ENCODE data around the gene C19orf47.
A peak's percentile ranks its signal among the peaks of the same experiment; 100 is the strongest.
"Not testable (repeated sequence)": the region's sequence is repeated elsewhere in the genome, so short reads cannot be mapped to it uniquely, and the experiment has no call there.

C19orf47 gene

DNA sequence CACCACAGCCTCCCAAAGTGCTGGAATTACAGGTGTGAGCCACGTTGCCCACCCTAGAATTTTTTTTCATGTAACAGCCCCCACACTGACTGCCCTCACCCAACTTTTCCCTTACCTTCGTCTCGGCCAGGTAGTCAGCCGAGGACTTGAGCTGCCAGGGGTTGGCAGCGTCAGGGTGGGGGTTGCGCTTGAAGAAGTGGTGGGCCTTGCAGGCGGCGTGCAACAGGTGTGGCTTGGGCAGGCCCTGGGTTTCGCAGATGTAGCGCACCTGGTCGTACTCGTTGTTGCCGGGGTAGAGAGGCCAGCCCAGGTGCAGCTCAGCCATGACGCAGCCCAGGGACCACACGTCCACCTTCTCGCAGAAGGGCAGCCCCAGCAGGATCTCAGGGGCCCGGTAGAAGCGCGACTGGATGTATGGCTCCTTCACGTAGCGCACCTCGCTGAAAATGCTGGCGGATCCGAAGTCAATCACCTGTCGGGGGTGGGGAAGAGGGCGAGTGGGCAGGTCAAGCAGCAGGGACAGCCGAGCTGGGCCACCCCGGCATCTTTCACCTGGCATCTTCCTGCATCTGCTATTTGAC lies 35.6 kb upstream of the C19orf47 start:
- Mint-ChIP-seq H3K4me3 (no peak overlapping the region), H3K27me3 (peaks cover 11% of the 10 kb centered on the region), H3K27ac (no peak overlapping the region), H3K36me3 (ENCODE audit: low read depth) (peaks cover 24% of the 10 kb centered on the region), H3K9me3 (no peaks in the 10 kb centered on the region), H3K4me1 (ENCODE audit: low read depth) (no peaks in the 10 kb centered on the region)
- intact Hi-C loops (cut with micrococcal nuclease): no loop called here

GRCh38 chr19:40381321-40381720 lies 33.1 kb upstream of the C19orf47 start:
- Mint-ChIP-seq H3K27ac (no peak overlapping the region), H3K4me1 (ENCODE audit: low read depth) (peaks cover 9% of the 10 kb centered on the region), H3K27me3 (peaks cover 7% of the 10 kb centered on the region), H3K36me3 (ENCODE audit: low read depth) (peaks cover 48% of the 10 kb centered on the region), H3K4me3 (no peak overlapping the region), H3K9me3 (no peaks in the 10 kb centered on the region)
- intact Hi-C loops (cut with micrococcal nuclease): no loop called here

GRCh38 chr19:40380199-40381037 lies 32.2 kb upstream of the C19orf47 start:
- no peak overlapping the region for H3K27ac Mint-ChIP-seq
- peaks cover 17% of the 10 kb centered on the region for H3K4me1 Mint-ChIP-seq (ENCODE audit: low read depth)
- peaks cover 7% of the 10 kb centered on the region for H3K27me3 Mint-ChIP-seq
- H3K4me3 Mint-ChIP-seq: no peak overlapping the region
- peaks cover 53% of the 10 kb centered on the region for H3K36me3 Mint-ChIP-seq (ENCODE audit: low read depth)
- H3K9me3 Mint-ChIP-seq: no peaks in the 10 kb centered on the region
- intact Hi-C loops (cut with micrococcal nuclease): no loop called here

DNA sequence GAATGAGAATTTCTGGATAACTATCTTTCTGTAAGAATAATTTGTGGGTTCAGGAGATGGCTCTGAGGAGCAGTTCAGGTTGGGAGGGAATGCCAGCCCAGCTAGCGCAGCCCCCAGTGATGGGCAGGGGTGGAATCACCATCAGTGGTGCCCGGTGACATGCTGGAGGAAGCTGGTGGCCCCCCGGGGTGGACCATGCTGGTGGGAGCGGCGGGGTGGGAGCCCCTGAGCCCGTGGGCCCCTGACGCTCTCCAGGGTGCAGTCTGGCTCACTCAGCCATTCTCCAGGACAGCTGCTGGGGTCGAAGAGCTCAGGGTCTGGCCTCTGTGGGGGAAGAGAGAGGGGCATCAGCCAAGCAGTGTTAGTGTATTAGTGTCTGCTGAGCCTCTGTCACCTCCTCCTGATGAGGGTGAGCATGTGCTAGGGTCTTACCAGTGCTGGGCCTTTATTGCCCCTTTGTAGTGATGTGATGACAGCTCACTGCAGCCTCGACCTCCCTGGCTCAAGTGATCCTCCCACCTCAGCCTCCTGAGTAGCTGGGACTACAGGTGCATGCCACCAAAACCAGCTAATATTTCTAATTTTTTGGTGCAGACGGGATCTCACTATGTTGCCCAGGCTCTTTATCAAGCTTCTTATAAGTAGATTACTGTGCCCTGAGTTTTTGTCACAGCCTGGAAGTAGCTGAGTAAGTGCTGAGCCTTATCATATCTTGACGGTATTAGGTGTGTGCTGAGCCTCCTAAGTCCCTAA lies 31.4 kb upstream of the C19orf47 start:
- no peaks in the 10 kb centered on the region for H3K27me3 Mint-ChIP-seq
- H3K4me1 Mint-ChIP-seq (ENCODE audit: low read depth): peaks cover 19% of the 10 kb centered on the region
- H3K36me3 Mint-ChIP-seq (ENCODE audit: low read depth): peaks cover 61% of the 10 kb centered on the region
- no peak overlapping the region for H3K4me3 Mint-ChIP-seq
- intact Hi-C loops (cut with micrococcal nuclease): no loop called here
- H3K9me3 Mint-ChIP-seq: no peaks in the 10 kb centered on the region
- H3K27ac Mint-ChIP-seq: peak overlapping the region; percentile 15

DNA sequence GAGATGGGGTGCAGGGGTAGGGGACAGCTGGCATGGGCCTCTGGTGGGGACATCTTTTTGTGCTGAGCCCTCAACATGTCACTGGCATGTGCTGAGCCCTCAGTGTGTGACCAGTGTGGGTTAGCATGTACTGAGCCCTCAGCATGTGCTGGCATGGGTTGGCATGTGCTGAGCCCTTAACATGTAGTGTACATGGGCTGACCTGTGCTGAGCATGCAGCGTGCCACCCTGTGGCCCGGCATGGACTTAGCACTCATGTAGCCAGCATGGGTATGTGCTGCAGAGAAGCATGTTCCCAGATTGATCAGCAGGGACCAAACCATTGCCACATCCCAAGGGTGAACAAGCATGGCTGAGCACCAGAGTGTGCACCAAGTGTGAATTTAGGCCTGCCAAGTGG lies 30.3 kb upstream of the C19orf47 start:
- peaks cover 73% of the 10 kb centered on the region for H3K36me3 Mint-ChIP-seq (ENCODE audit: low read depth)
- H3K27ac Mint-ChIP-seq: no peak overlapping the region
- no peaks in the 10 kb centered on the region for H3K27me3 Mint-ChIP-seq
- no peaks in the 10 kb centered on the region for H3K9me3 Mint-ChIP-seq
- H3K4me1 Mint-ChIP-seq (ENCODE audit: low read depth): peaks cover 23% of the 10 kb centered on the region
- intact Hi-C loops (cut with micrococcal nuclease): no loop called here
- no peak overlapping the region for H3K4me3 Mint-ChIP-seq

GRCh38 chr19:40377876-40378385 lies 29.7 kb upstream of the C19orf47 start:
- H3K36me3 Mint-ChIP-seq (ENCODE audit: low read depth): peaks cover 78% of the 10 kb centered on the region
- no peaks in the 10 kb centered on the region for H3K27me3 Mint-ChIP-seq
- H3K4me3 Mint-ChIP-seq: no peak overlapping the region
- H3K27ac Mint-ChIP-seq: no peak overlapping the region
- H3K4me1 Mint-ChIP-seq (ENCODE audit: low read depth): peaks cover 26% of the 10 kb centered on the region
- intact Hi-C loops (cut with micrococcal nuclease): no loop called here
- no peaks in the 10 kb centered on the region for H3K9me3 Mint-ChIP-seq

GRCh38 chr19:40376286-40376862 lies 28.2 kb upstream of the C19orf47 start:
- Mint-ChIP-seq H3K4me1 (ENCODE audit: low read depth) (peaks cover 38% of the 10 kb centered on the region), H3K9me3 (no peaks in the 10 kb centered on the region), H3K4me3 (no peak overlapping the region), H3K36me3 (ENCODE audit: low read depth) (peaks cover 94% of the 10 kb centered on the region), H3K27me3 (no peaks in the 10 kb centered on the region), H3K27ac (peak overlapping the region; percentile 26)
- intact Hi-C loops (cut with micrococcal nuclease): no loop called here

GRCh38 chr19:40374084-40374483 lies 25.9 kb upstream of the C19orf47 start:
- intact Hi-C loops (cut with micrococcal nuclease): no loop called here
- H3K9me3 Mint-ChIP-seq: no peaks in the 10 kb centered on the region
- H3K4me3 Mint-ChIP-seq: no peak overlapping the region
- H3K27me3 Mint-ChIP-seq: no peaks in the 10 kb centered on the region
- no peak overlapping the region for H3K27ac Mint-ChIP-seq
- H3K4me1 Mint-ChIP-seq (ENCODE audit: low read depth): peaks cover 58% of the 10 kb centered on the region
- H3K36me3 Mint-ChIP-seq (ENCODE audit: low read depth): peaks cover 96% of the 10 kb centered on the region

DNA sequence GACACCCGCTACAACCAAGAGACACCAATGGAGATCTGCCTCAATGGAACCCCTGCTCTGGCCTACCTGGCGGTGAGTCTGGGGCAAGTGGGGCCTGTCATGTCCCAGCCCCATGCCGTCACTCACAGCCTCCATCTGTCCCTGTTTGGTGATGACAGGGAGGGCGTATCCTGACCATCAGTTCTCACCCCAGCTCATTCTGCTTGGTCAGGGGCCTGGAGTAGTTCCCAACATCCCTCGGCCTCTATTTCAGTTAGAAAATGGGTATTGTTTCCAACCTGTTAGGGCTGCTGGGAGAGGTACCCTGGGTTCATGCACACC lies 23.6 kb upstream of the C19orf47 start:
- Mint-ChIP-seq H3K9me3 (no peaks in the 10 kb centered on the region), H3K27ac (no peak overlapping the region), H3K4me3 (no peak overlapping the region), H3K27me3 (no peaks in the 10 kb centered on the region), H3K36me3 (ENCODE audit: low read depth) (peaks cover 96% of the 10 kb centered on the region), H3K4me1 (ENCODE audit: low read depth) (peaks cover 64% of the 10 kb centered on the region)
- intact Hi-C loops (cut with micrococcal nuclease): no loop called here

DNA sequence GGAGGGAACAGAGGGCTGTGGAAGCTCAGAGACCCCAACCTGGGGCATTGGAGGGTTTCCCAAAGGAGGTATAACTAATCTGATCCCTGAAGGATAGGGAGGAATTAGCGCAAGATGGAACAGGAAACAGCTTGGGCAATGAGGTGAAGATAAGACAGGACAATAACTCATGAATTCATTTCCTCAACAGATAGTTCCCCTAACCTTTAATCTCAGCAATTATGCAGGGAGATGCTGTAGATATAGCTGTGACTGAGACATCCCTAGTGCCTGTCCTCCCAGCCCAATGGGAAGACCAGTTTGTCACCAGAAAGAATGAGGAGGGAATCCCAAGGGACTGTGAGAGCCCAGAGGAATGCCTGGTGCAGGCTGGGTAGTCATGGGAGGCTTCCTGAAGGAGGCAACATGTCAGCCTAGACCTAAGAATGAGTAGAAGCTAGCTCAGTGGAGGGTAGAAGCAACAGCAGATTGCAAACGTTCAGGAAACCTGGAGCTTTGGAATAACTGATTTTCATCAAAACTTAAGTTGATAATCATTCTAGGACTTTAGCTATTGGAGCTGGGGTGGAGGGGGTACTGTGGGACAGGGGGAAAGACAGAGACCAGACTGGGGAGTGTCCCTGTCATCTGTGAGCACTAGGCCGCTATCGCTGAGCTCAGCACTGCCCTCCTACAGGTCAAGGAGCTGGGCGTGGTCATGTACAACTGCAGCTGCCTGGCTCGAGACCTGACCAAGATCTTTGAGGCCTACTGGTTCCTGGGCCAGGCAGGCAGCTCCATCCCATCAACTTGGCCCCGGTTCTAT lies 23.0 kb upstream of the C19orf47 start:
- Mint-ChIP-seq H3K4me1 (ENCODE audit: low read depth) (peaks cover 64% of the 10 kb centered on the region), H3K36me3 (ENCODE audit: low read depth) (peaks cover 97% of the 10 kb centered on the region), H3K4me3 (no peak overlapping the region), H3K27ac (no peak overlapping the region), H3K9me3 (no peaks in the 10 kb centered on the region), H3K27me3 (no peaks in the 10 kb centered on the region)
- intact Hi-C loops (cut with micrococcal nuclease): no loop called here

- H3K27me3 Mint-ChIP-seq; H3K4me3 Mint-ChIP-seq; intact Hi-C loops (cut with micrococcal nuclease); H3K27ac Mint-ChIP-seq; H3K9me3 Mint-ChIP-seq: not testable (repeated sequence)
- Mint-ChIP-seq H3K4me1 (ENCODE audit: low read depth) (peaks cover 67% of the 10 kb centered on the region), H3K36me3 (ENCODE audit: low read depth) (peaks cover 92% of the 10 kb centered on the region)
These were observed 22.1 kb upstream of the C19orf47 start for GRCh38 chr19:40370253-40370652.

DNA sequence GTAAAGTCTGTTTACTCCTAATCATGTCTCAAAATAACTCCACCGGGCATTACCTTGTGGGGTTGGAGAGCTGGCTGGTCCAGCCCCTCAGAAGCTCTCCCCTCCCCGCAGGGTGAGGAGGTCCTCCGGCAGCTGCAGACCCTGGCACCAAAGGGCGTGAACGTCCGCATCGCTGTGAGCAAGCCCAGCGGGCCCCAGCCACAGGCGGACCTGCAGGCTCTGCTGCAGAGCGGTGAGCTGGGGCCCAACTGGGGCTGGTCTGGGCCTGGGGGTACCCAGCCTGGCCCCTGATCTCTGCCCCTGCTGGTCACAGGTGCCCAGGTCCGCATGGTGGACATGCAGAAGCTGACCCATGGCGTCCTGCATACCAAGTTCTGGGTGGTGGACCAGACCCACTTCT lies 21.6 kb upstream of the C19orf47 start:
- H3K27me3 Mint-ChIP-seq: no peaks in the 10 kb centered on the region
- peaks cover 88% of the 10 kb centered on the region for H3K36me3 Mint-ChIP-seq (ENCODE audit: low read depth)
- intact Hi-C loops (cut with micrococcal nuclease): loop anchor here (5.0 to 10.0 kb wide), 2 partner anchors 62 to 75 kb away; partner anchors contain the start of gene SERTAD3
- no peak overlapping the region for H3K4me3 Mint-ChIP-seq
- H3K9me3 Mint-ChIP-seq: no peaks in the 10 kb centered on the region
- H3K4me1 Mint-ChIP-seq (ENCODE audit: low read depth): peaks cover 71% of the 10 kb centered on the region
- no peak overlapping the region for H3K27ac Mint-ChIP-seq

Data from dendritic cell treated with granulocyte-macrophage colony-stimulating factor and Interleukin-4, amounts not matched to agents 40 ng/mL and 50 ng/mL, for 4 days (primary cell).